Gastroesophageal sphincter (tissue), 4 donors: ENCODE results near the gene CDH15. TPM values are rescaled to one million over a fixed set of nuclear protein-coding genes. Genes with fewer than 3 reads are reported as not detected.
"Not testable (repeated sequence)": the region's sequence is repeated elsewhere in the genome, so short reads cannot be mapped to it uniquely, and the experiment has no call there.

Experiments
- ATAC-seq: fragments of 150-250 bp; one replicate; pipeline ENCODE4 v1.9.1; 2016; ENCODE audit warnings: mild to moderate bottlenecking, moderate library complexity
- H3K27ac ChIP-seq, 4 donors: fragments of 200-600 bp; sonication (generic) in 3 of 4; 1 replicate in 3 of 4; 2 replicates in 1 of 4; pipeline ENCODE4 v1.5.1; 2016 to 2019
- H3K27me3 ChIP-seq: fragments of 200-600 bp; sonication (generic); one replicate; pipeline ENCODE4 v1.5.1; 2019
- H3K36me3 ChIP-seq, 2 donors: fragments of 200-600 bp; sonication (generic); one replicate each; pipeline ENCODE4 v1.5.1; 2019; ENCODE audit warnings: control low read depth in 1 of 2
- H3K4me1 ChIP-seq, 3 donors: fragments of 200-600 bp; sonication (generic); 1 replicate in 2 of 3; 2 replicates in 1 of 3; pipeline ENCODE4 v1.5.1; 2016 to 2019; ENCODE audit warnings: control low read depth in 2 of 3
- H3K4me3 ChIP-seq, 2 donors: fragments of 200-600 bp; sonication (generic); one replicate each; pipeline ENCODE4 v1.5.1; 2019; ENCODE audit warnings: mild to moderate bottlenecking in 1 of 2, moderate library complexity in 1 of 2
- H3K9me3 ChIP-seq, 3 donors: fragments of 200-600 bp; sonication (generic); one replicate each; pipeline ENCODE4 v1.5.1; 2017 to 2019; ENCODE audit warnings: control low read depth in 2 of 3
- EP300 ChIP-seq: sonication (generic); formaldehyde crosslinking; IDR thresholded peaks from one replicate; pipeline ENCODE4 v1.6.1; 2017; ENCODE audit warnings: antibody characterized with exemption, mild to moderate bottlenecking
- POLR2A ChIP-seq, 2 donors: fragments of 450-650 bp; IDR thresholded peaks; one replicate each; pipeline ENCODE4 v1.6.1; 2017; ENCODE audit warnings: antibody characterized with exemption in 2 of 2, mild to moderate bottlenecking in 2 of 2, moderate library complexity in 1 of 2
- POLR2AphosphoS5 ChIP-seq: sonication (generic); formaldehyde crosslinking; IDR thresholded peaks from one replicate; pipeline ENCODE4 v1.6.1; 2017; ENCODE audit warnings: antibody characterized with exemption
- WGBS, 2 donors: methylation state at CpG; one replicate each; pipeline ENCODE4 v1.1.5; 2018; ENCODE audit warnings: low coverage in 1 of 2; 5-methylcytosine and 5-hydroxymethylcytosine counted together
- total RNA-seq, 4 donors: library from RNA; depleted of rRNA; stranded (reverse); fragments of >200 nt; gene quantifications; one replicate each; pipeline ENCODE4 v1.1.0, GENCODE V29; 2016
- TF ChIP-seq, protein P1 (sequence below), 4 experiments: fragments of 200-600 bp in 2 of 4; fragments of 450-650 bp in 2 of 4; sonication (generic) in 1 of 4; IDR thresholded peaks; one replicate each; pipeline ENCODE4 v1.5.1; 2017 to 2019; ENCODE audit warnings: antibody characterized with exemption in 4 of 4, mild to moderate bottlenecking in 2 of 4, moderate library complexity in 2 of 4

CDH15 gene
- total RNA-seq, 4 donors from 2014 or later, result 0.15 to 1.1 (median 0.27) TPM; not detected in 1

DNA sequence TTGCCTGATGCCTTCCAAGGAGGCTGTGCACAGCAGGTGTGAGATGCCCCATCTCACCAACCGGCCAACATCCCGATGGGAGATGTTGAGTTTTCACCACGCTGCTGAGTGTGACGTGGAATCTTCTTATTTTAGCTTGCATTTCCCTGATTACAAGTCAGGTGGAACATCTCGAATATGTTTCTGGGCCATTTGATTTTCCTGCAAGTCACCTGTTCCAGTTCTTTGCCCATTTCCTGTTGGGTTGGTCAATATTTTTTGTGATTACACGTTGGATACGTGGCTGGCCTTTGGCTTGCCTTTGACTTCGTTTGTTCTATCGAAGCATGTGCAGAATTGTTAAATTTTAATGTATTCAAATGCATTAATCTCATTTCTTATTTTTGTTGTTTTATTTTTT, 8.3 kb upstream of the CDH15 start:
- Histone ChIP-seq H3K4me1 (peaks cover 0 to 13% (median 6%) of the 10 kb centered on the region in 3 donors), H3K27me3 (peaks cover 87% of the 10 kb centered on the region), H3K4me3 (no peak overlapping the region), H3K9me3 (no peaks in the 10 kb centered on the region), H3K27ac (no peak overlapping the region), H3K36me3 (no peaks in the 10 kb centered on the region)
- TF ChIP-seq, protein P1, sequence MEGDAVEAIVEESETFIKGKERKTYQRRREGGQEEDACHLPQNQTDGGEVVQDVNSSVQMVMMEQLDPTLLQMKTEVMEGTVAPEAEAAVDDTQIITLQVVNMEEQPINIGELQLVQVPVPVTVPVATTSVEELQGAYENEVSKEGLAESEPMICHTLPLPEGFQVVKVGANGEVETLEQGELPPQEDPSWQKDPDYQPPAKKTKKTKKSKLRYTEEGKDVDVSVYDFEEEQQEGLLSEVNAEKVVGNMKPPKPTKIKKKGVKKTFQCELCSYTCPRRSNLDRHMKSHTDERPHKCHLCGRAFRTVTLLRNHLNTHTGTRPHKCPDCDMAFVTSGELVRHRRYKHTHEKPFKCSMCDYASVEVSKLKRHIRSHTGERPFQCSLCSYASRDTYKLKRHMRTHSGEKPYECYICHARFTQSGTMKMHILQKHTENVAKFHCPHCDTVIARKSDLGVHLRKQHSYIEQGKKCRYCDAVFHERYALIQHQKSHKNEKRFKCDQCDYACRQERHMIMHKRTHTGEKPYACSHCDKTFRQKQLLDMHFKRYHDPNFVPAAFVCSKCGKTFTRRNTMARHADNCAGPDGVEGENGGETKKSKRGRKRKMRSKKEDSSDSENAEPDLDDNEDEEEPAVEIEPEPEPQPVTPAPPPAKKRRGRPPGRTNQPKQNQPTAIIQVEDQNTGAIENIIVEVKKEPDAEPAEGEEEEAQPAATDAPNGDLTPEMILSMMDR (IDR thresholded peaks at IDR 0.05), result no peak
- TF ChIP-seq POLR2AphosphoS5 (no peak), POLR2A (IDR thresholded peaks at IDR 0.05) (no peak), EP300 (no peak)
- no peak for ATAC-seq
- 82 to 85% methylated on average over 8 to 9 of the region's 9 CpGs for WGBS, 2 donors

DNA sequence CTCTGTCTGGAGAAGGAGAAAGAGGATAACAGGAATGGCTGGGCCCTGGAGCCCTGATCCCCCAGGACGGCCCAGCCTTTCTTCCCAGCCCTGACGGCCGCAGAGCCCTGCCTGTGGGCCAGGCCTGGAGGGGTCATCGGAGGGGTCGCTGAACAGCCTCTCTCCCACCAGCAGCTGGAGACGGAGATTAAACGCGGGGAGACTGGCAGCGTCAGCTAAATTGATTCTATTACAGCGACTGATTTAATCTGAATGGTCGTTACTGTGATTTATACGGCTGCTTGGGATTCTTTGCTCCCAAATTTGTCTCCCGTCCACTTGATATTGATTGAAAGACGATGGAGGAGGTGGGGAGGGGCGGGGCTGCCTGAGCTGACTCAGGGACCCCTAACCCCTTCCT, 7.1 kb upstream of the CDH15 start:
- Histone ChIP-seq H3K4me3 (no peak overlapping the region), H3K27ac (no peak overlapping the region), H3K4me1 (peaks cover 0 to 10% (median 6%) of the 10 kb centered on the region in 3 donors), H3K36me3 (no peaks in the 10 kb centered on the region), H3K9me3 (no peaks in the 10 kb centered on the region), H3K27me3 (peaks cover 95% of the 10 kb centered on the region)
- no peak for ATAC-seq
- TF ChIP-seq EP300, result no peak
- no peak for TF ChIP-seq POLR2A (IDR thresholded peaks at IDR 0.05)
- TF ChIP-seq, protein P1 (IDR thresholded peaks at IDR 0.05), result no peak
- no peak for TF ChIP-seq POLR2AphosphoS5
- 26% methylated on average over 4 of the region's 15 CpGs; no CpG with 5 or more reads in 1 of the 2 donors for WGBS, 2 donors

DNA sequence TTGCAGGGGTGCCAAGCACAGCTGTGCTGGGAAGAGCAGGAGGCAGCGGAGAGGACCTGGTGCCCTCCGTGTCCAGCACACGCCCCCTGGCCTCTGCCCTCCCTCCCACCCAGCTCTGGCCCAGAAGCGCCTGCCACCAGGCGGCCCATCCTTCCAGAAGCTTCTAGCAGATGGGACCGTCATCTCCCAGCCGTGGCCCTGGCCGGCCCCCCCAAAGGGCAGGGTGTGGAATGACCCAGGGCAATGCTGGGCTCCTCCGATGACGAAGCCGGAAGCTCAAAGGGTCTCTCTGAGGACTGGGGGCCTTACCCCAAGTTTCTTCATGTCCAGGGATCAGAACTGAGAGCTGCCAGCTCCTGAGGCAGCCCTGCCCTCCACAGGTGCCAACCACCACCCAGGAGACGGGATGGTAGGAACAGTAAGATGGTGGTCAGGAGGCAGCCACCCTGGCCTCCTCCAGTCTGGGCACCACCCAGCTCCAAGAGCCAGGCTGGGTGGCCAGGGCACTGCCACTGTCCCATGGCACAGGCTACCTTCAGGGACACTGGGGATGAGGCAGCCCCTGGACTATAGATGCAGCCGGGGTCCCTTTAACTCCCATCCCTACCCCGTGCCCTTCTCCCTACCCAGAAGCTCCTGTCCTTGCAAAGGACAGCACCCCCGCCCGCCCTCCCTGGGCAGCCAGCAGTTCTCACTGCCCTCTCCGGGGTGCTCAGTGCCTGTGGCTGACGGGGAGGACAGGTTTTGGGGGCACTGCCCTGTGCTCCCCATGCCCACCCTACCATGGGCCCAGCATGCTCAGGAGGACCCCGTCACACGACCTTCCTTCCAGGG, 6.5 kb upstream of the CDH15 start:
- no peak overlapping the region for H3K27ac ChIP-seq
- 50% methylated on average over 1 of the region's 20 CpGs; no CpG with 5 or more reads in 1 of the 2 donors for WGBS, 2 donors

DNA sequence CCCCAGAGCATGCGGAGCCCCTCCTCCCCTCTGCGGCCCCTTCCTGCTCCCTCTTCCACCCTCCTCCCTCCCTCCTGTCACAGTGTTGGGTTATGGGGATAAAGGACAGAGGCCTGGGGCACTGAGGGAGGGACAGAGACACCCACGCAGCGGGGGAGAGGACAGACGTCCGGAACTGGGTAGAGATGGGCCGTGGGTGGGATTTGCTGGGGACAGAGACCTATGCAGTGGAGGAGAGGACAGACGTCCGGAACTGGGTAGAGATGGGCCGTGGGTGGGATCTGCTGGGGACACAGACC, 5.9 kb upstream of the CDH15 start:
- H3K36me3 ChIP-seq, H3K27ac ChIP-seq, H3K9me3 ChIP-seq, ATAC-seq, H3K4me3 ChIP-seq: not testable (repeated sequence)
- WGBS, 2 donors, result 60% methylated on average over 2 of the region's 10 CpGs; no CpG with 5 or more reads in 1 of the 2 donors
- H3K27me3 ChIP-seq, result peaks cover 97% of the 10 kb centered on the region
- peaks cover 0 to 18% (median 10%) of the 10 kb centered on the region in 3 donors for H3K4me1 ChIP-seq

More for the DNA sequence above, 6.5 kb upstream of the CDH15 start:
- Histone ChIP-seq H3K4me3 (no peak overlapping the region), H3K4me1 (peaks cover 0 to 13% (median 6%) of the 10 kb centered on the region in 3 donors), H3K9me3 (no peaks in the 10 kb centered on the region), H3K27me3 (peaks cover 95% of the 10 kb centered on the region), H3K36me3 (no peaks in the 10 kb centered on the region)
- no peak for ATAC-seq
- TF ChIP-seq POLR2A (IDR thresholded peaks at IDR 0.05) (no peak), EP300 (no peak), POLR2AphosphoS5 (no peak)
- TF ChIP-seq, protein P1 (IDR thresholded peaks at IDR 0.05), result no peak

DNA sequence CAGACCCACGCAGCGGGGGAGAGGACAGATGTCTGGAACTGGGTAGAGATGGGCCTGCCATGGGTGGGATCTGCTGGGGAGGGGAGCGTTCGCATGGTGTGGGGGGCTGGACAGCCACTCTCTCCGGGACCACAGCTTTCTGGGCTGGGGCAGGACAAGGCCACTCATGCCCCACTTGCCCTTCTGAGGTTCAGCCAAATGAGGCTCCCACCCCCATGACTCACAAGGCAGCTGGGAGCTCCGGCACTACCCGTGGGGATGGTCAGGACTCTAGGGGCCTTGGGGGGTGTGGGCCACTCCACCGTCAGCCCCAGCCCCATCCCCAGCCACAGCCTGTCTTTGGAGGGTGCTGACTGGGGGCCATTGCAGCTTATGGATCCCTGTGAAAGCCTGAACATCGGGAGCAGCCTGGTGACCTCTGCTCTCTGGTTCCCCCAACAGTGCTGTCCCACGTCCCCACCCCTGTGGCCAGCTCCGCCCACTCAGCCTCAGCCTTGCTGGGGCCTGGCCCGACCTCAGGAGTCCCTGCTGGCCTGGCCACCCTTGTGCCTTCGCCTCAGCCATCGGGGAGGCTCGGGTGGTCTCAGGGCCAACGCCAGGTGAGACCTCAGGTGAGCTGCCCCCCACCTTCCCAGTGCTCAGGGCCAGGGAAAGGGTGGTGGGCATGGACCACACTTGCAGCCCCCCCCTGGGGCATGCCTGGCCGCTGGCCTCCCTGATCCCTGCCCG, 4.7 kb upstream of the CDH15 start:
- no peaks in the 10 kb centered on the region for H3K9me3 ChIP-seq
- 50 to 78% methylated on average over 1 to 3 of the region's 18 CpGs for WGBS, 2 donors
- H3K27ac ChIP-seq, result no peak overlapping the region
- H3K27me3 ChIP-seq, result peaks cover 97% of the 10 kb centered on the region
- ATAC-seq, result no peak
- no peaks in the 10 kb centered on the region for H3K36me3 ChIP-seq
- no peak for TF ChIP-seq POLR2AphosphoS5
- TF ChIP-seq POLR2A (IDR thresholded peaks at IDR 0.05), result no peak
- TF ChIP-seq, protein P1 (IDR thresholded peaks at IDR 0.05), result no peak
- no peak for TF ChIP-seq EP300
- no peak overlapping the region for H3K4me3 ChIP-seq
- H3K4me1 ChIP-seq, result peaks cover 0 to 31% (median 21%) of the 10 kb centered on the region in 3 donors
